Dedifferentiated amniotic fluid mesenchymal stem cell (primary cell): Measurements from ENCODE around the gene IFNAR1.

Source experiments
- DNase-seq: peaks from one replicate; pipeline ENCODE4 v3.0.0-alpha.2; 2016; ENCODE audit errors: extremely low spot score

The IFNAR1 gene

GRCh38 chr21:33401630-33401992 lies 76.8 kb downstream of the IFNAR1 start:
- no peak for DNase-seq

DNA sequence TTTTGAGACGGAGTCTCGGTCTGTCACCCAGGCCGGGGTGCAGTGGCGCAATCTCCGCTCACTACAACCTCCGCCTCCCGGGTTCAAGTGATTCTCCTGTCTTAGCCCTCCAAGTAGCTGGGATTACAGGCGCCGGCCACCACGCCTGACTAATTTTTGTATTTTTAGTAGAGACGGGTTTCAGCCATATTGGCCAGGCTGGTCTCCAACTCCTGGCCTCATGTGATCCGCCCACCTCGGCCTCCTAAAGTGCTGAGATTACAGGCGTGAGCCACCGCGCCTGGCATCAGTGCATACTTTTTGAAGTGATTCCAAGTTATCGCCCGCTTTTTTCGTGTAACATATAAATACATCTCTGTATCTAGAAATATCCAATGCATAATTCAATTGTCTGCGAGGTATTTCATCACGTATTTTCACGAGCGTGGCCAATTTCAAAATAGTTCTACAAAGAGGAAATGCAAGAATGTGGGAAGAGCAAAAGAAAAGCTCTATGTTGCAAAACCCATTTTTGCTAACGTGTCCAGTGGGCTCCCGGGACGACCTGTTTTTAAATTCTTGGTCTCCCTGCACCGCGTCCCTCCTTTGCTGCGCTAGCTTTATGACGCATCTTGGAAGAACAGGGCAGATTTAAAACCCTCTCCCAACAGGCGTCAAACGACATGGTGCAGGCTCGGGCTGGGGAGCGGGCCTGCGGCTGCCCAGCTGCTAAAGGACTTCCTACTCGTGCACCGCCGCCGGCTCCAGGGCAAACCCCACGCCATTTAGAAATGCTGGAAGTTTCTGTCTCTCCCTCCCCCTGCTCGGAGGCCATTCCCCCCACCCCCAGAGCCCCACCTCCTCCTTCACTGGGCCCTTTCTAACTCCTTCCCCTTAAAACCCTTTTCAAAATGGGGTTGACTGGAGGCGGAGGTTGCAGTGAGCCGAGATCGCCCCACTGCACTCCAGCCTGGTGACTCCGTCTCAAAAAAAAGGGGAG lies 77.5 kb downstream of the IFNAR1 start:
- DNase-seq, result no peak

DNA sequence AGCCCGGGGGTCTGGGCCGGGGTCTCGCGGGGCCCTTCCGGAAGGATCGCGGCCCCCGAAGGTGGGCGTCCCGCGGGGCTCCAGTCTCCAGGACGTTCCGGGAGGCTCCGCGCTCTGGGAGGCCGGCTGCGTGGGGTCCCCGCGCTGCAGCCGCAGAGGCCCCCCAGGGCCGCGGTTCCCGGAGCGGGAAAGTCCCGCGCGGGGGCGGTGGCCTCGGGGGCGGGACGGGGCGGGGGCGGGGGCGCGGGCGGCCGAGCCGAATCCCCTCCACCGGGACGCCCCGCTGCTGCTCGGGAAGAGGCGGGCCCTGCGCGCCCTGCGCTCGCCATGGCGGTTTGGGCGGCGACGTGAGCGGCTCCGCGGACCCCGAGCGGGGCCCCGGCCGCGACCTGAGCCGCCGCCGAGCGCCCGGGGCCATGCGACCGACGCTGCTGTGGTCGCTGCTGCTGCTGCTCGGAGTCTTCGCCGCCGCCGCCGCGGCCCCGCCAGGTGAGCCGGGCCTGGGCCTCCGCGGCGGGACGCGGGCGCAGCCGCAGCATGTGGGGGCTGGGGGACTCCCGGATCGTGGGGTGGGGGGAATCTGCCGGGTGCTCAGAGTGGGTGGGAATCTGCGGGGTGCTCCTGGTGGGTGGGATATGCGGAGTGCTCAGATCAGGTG lies 78.5 kb downstream of the IFNAR1 start, which contains the start of gene IFNGR2:
TSS of gene IFNGR2 (plus strand) at position 286 of the 658 bp plus-strand sequence. CDS start at position 417, 131 bp downstream.
- no peak for DNase-seq

GRCh38 chr21:33403786-33404585 lies 79.2 kb downstream of the IFNAR1 start:
- peak; percentile 41 for DNase-seq

GRCh38 chr21:33406493-33406892 lies 81.7 kb downstream of the IFNAR1 start:
- DNase-seq, result no peak
